SK-N-SH treated with all-trans-retinoic acid at 6 μM for 48 hours (cell line): ENCODE measurements around the gene RAPH1.

Experiments
- ARNTL ChIP-seq: fragments of 450-650 bp; formaldehyde crosslinking; IDR thresholded peaks from 2 replicates; pipeline ENCODE4 v1.5.0; 2020; ENCODE audit warnings: low read depth, mild to moderate bottlenecking, moderate library complexity, borderline replicate concordance
- CREB5 ChIP-seq: fragments of 250-450 bp; sonication (Bioruptor Pico); IDR thresholded peaks from 2 replicates; pipeline ENCODE4 v1.5.1; 2020; ENCODE audit warnings: low read depth, mild to moderate bottlenecking, moderate library complexity
- CSDC2 ChIP-seq: fragments of 250-450 bp; sonication (Bioruptor Pico); IDR thresholded peaks from 2 replicates; pipeline ENCODE4 v1.5.0; 2020; ENCODE audit warnings: mild to moderate bottlenecking, moderate library complexity
- ESRRG ChIP-seq: fragments of 250-450 bp; sonication (Bioruptor Pico); IDR thresholded peaks from 2 replicates; pipeline ENCODE4 v1.6.1; 2021; ENCODE audit warnings: mild to moderate bottlenecking
- GLIS3 ChIP-seq: fragments of 250-450 bp; sonication (Bioruptor Pico); IDR thresholded peaks from 2 replicates; pipeline ENCODE4 v1.5.0; 2020; ENCODE audit warnings: mild to moderate bottlenecking, moderate library complexity
- ISL1 ChIP-seq: fragments of 250-450 bp; sonication (Bioruptor Pico); IDR thresholded peaks from 2 replicates; pipeline ENCODE4 v2.1.2; 2022; ENCODE audit warnings: mild to moderate bottlenecking, moderate library complexity
- OSR1 ChIP-seq: fragments of 250-450 bp; sonication (Bioruptor Pico); IDR thresholded peaks from 2 replicates; pipeline ENCODE4 v1.8.0; 2022; ENCODE audit warnings: moderate library complexity, mild to moderate bottlenecking, inconsistent platforms
- PATZ1 ChIP-seq: fragments of 250-450 bp; sonication (Bioruptor Pico); IDR thresholded peaks from 2 replicates; pipeline ENCODE4 v1.8.0; 2020; ENCODE audit warnings: mild to moderate bottlenecking, moderate library complexity, borderline replicate concordance
- POU6F1 ChIP-seq: fragments of 250-450 bp; sonication (Bioruptor Pico); IDR thresholded peaks from 2 replicates; pipeline ENCODE4 v1.8.0; 2021; ENCODE audit warnings: low read depth, mild to moderate bottlenecking, moderate library complexity, borderline replicate concordance
- RARB ChIP-seq: fragments of 250-450 bp; sonication (Bioruptor Pico); IDR thresholded peaks from 2 replicates; pipeline ENCODE4 v1.8.0; 2021; ENCODE audit warnings: mild to moderate bottlenecking, moderate library complexity
- TCF4 ChIP-seq: fragments of 250-450 bp; sonication (Bioruptor Pico); IDR thresholded peaks from 2 replicates; pipeline ENCODE4 v1.8.0; 2021; ENCODE audit warnings: mild to moderate bottlenecking, moderate library complexity, borderline replicate concordance
- ZFP3 ChIP-seq: fragments of 250-450 bp; sonication (Bioruptor Pico); IDR thresholded peaks from 2 replicates; pipeline ENCODE4 v1.5.0; 2020; ENCODE audit warnings: mild to moderate bottlenecking, moderate library complexity
- ZFP30 ChIP-seq: fragments of 450-650 bp; formaldehyde crosslinking; IDR thresholded peaks from 2 replicates; pipeline ENCODE4 v1.5.0; 2022; ENCODE audit warnings: mild to moderate bottlenecking, moderate library complexity
- ZNF8 ChIP-seq: fragments of 450-650 bp; formaldehyde crosslinking; IDR thresholded peaks from 2 replicates; pipeline ENCODE4 v1.5.0; 2020; ENCODE audit warnings: mild to moderate bottlenecking, moderate library complexity

GRCh38 chr2:203404996-203405395 lies 130.1 kb downstream of the RAPH1 start:
- TF ChIP-seq GLIS3 (no peak), PATZ1 (CRISPR knock-in tag) (no peak), POU6F1 (CRISPR knock-in tag) (no peak), ZFP30 (CRISPR knock-in tag) (no peak), TCF4 (CRISPR knock-in tag) (no peak), ZFP3 (CRISPR knock-in tag) (no peak), CREB5 (CRISPR knock-in tag) (no peak), ARNTL (no peak), ISL1 (CRISPR knock-in tag) (no peak), ESRRG (CRISPR knock-in tag) (no peak), RARB (no peak), CSDC2 (CRISPR knock-in tag) (no peak), ZNF8 (CRISPR knock-in tag) (no peak), OSR1 (no peak)
